H1 (cell line): ENCODE results near the gene CXXC5. TPM values are rescaled to one million over a fixed set of nuclear protein-coding genes. Genes with fewer than 3 reads are reported as not detected.

ENCODE experiments used
- ASH2L ChIP-seq: fragments of 200-600, 300-600 bp; sonication (generic); IDR thresholded peaks from one replicate; pipeline ENCODE4 v1.7.1; 2017; ENCODE audit warnings: low read length
- EZH2 ChIP-seq: fragments of 200-600 bp; sonication (generic); IDR thresholded peaks from 2 replicates; pipeline ENCODE4 v1.7.1; 2012; ENCODE audit warnings: low read depth, mild to moderate bottlenecking, moderate library complexity, low read length, inconsistent platforms; ENCODE audit not compliant: severe bottlenecking
- KDM4A ChIP-seq: IDR thresholded peaks from one replicate; pipeline ENCODE4 v1.7.1; 2012; ENCODE audit warnings: low read depth, mild to moderate bottlenecking, moderate library complexity, low read length, inconsistent platforms; ENCODE audit not compliant: severe bottlenecking
- RAD21 ChIP-seq, 2 experiments: IDR thresholded peaks in 1 of 2; conservative IDR thresholded peaks in 1 of 2; 2 replicates each; pipeline ENCODE4 v1.6.1; 2011; ENCODE audit warnings: low read depth in 2 of 2, low read length in 2 of 2, improper control_type of control experiment in 1 of 2, inconsistent platforms in 1 of 2, mild to moderate bottlenecking in 1 of 2, moderate library complexity in 1 of 2
- SIN3A ChIP-seq, 2 experiments: IDR thresholded peaks in 1 of 2; conservative IDR thresholded peaks in 1 of 2; 2 replicates each; pipeline ENCODE4 v1.6.1; 2011 to 2012; ENCODE audit warnings: low read length in 2 of 2, improper control_type of control experiment in 1 of 2, low read depth in 1 of 2, mild to moderate bottlenecking in 1 of 2
- polyA plus RNA-seq, 7 experiments: library from polyadenylated mRNA; depleted of rRNA in 3 of 7; stranded (reverse) in 5 of 7; unstranded in 2 of 7; fragments of >200 nt in 5 of 7; fragments of 200-250 nt in 2 of 7; gene quantifications; 1 replicate in 5 of 7; 2 replicates in 1 of 7; 4 replicates in 1 of 7; pipeline versions ENCODE4 v1.2.1 to v1.2.3, GENCODE V29; 2011 to 2013; ENCODE audit warnings: missing spikeins in 2 of 7, mixed read lengths in 2 of 7
- total RNA-seq: library from RNA; stranded (reverse); fragmentation: NEBNext Ultra II Directional; extraction: Animal tissue kit (Norgen Biotek cat#: 25700); gene quantifications from 2 replicates; pipeline ENCODE4 v1.2.1, GENCODE V29; 2021

Gene CXXC5
- total and polyA plus RNA-seq, 2 of the 8 experiments (the other 6 are each of a cell fraction or from before 2014, with no cell fraction given): 61.4 to 74.0 TPM

DNA sequence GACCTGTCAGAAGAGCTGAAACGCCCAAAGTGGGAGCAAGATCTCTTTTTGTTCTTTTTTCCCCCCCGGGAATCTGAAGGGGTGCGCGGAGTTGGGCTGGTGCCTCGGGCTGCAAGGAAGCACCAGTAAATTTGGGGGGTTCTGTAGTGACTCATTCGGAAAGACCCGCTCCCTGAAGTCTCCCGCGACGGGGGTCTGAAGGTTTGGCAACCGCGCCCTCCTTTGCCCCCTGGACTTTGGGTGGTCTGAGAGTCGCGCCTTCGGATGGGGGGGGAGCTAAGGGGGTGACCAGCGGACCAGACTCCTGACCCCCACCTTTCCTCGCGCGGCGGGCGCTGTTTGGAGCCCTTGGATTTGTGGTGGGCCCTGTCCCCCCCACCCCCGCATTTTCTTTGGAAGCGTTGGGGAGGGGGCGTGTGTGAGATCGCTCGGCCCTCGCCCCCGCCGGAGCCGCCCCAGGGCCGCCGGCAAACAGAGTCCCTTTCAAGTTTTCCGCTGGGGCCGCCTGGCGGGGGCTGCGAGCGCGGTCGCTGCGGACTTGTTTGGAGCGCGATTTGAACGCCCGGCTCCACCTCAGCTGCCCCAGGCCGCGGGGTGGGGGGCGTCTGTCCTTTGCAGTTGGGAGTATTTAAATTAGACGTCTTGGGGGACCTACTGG lies 2.0 kb downstream of the CXXC5 start (continued):
- TF ChIP-seq RAD21 (IDR thresholded peaks at IDR 0.05 in 1 of 2, conservative IDR thresholded peaks at IDR 0.05 in 1 of 2; ENCODE audit: low read depth in 2 of 2, low read length in 2 of 2) (peak in 1 of 2 experiments; percentile 31; a peak in 1 of 4 replicates), KDM4A (peak; percentile 21), EZH2 (peak; percentile 30), SIN3A (conservative IDR thresholded peaks at IDR 0.05 in 1 of 2, IDR thresholded peaks at IDR 0.05 in 1 of 2; ENCODE audit: low read depth in 1 of 2, low read length in 2 of 2) (0 out of 4 replicates have a peak, but pooled peaks of 1 of the 2 experiments have one; percentile 12), ASH2L (no peak)
